HCEC 1CT (cell line): ENCODE measurements around the gene GRM8.

Experiments used
- DNase-seq: peaks from one replicate; pipeline ENCODE4 v3.0.0-alpha.2; 2017

GRM8 gene

GRCh38 chr7:126656165-126656564 is 596.6 kb downstream of the GRM8 start:
- no peak for DNase-seq

- no peak for DNase-seq
Measured at GRCh38 chr7:126637538-126637937, 615.2 kb downstream of the GRM8 start.

- no peak for DNase-seq
Measured at GRCh38 chr7:126635545-126635944, 617.2 kb downstream of the GRM8 start.

GRCh38 chr7:126608339-126608776 is 644.4 kb downstream of the GRM8 start:
- DNase-seq, result no peak

- DNase-seq, result no peak
Measured at GRCh38 chr7:126606331-126606730, 646.4 kb downstream of the GRM8 start.

GRCh38 chr7:126605553-126605952 is 647.2 kb downstream of the GRM8 start:
- DNase-seq, result no peak

GRCh38 chr7:126605056-126605455 is 647.7 kb downstream of the GRM8 start:
- DNase-seq, result no peak

- DNase-seq, result no peak
Measured at GRCh38 chr7:126589068-126589684, 663.6 kb downstream of the GRM8 start.

- DNase-seq, result no peak
Measured at GRCh38 chr7:126578338-126578737, 674.4 kb downstream of the GRM8 start.

- DNase-seq, result no peak
Measured at GRCh38 chr7:126574276-126575250, 678.2 kb downstream of the GRM8 start.

GRCh38 chr7:126570845-126571244 is 681.9 kb downstream of the GRM8 start:
- DNase-seq, result no peak

GRCh38 chr7:126569402-126569801 is 683.3 kb downstream of the GRM8 start:
- DNase-seq, result no peak

GRCh38 chr7:126557271-126557670 is 695.5 kb downstream of the GRM8 start:
- DNase-seq, result no peak

GRCh38 chr7:126541406-126541805 is 711.3 kb downstream of the GRM8 start:
- no peak for DNase-seq

GRCh38 chr7:126535176-126535575 is 717.6 kb downstream of the GRM8 start:
- DNase-seq, result no peak

- DNase-seq, result no peak
Measured at GRCh38 chr7:126533715-126534114, 719.0 kb downstream of the GRM8 start.

GRCh38 chr7:126529833-126530232 is 722.9 kb downstream of the GRM8 start:
- no peak for DNase-seq

- DNase-seq, result no peak
Measured at GRCh38 chr7:126529254-126529653, 723.5 kb downstream of the GRM8 start.

GRCh38 chr7:126525906-126526305 is 726.8 kb downstream of the GRM8 start:
- no peak for DNase-seq

GRCh38 chr7:126524967-126525366 is 727.8 kb downstream of the GRM8 start:
- DNase-seq, result no peak

- DNase-seq, result no peak
Measured at GRCh38 chr7:126511046-126511445, 741.7 kb downstream of the GRM8 start.

GRCh38 chr7:126501617-126502016 is 751.1 kb downstream of the GRM8 start:
- DNase-seq, result no peak

- no peak for DNase-seq
Measured at GRCh38 chr7:126499481-126499880, 753.3 kb downstream of the GRM8 start.

GRCh38 chr7:126495733-126496132 is 757.0 kb downstream of the GRM8 start:
- no peak for DNase-seq
